SK-N-SH (cell line): Measurements from ENCODE around the gene KRTAP3-3. TPM values are rescaled to one million over a fixed set of nuclear protein-coding genes. Genes with fewer than 3 reads are reported as not detected.

Experiments used
- CTCF ChIA-PET: fragments of 300-600, 350-600 bp; formaldehyde crosslinking; extraction: SDS; loops from one replicate; lab custom pipeline; 2021; lab: Yijun Ruan, JAX
- POLR2A ChIA-PET: fragments of 350-600 bp; sonication (Branson Sonifier 250); formaldehyde crosslinking; extraction: SDS; loops from one replicate; lab custom pipeline; 2020; ENCODE audit warnings: antibody characterized with exemption, inconsistent platforms; lab: Yijun Ruan, JAX
- DNase-seq: peaks from one replicate; pipeline ENCODE4 v3.0.0; 2012
- H2AFZ ChIP-seq: fragments of 200-600 bp; sonication (generic); 2 replicates; pipeline ENCODE4 v1.8.1; 2016; ENCODE audit warnings: antibody characterized with exemption, mild to moderate bottlenecking, low read depth
- H3F3A ChIP-seq: fragments of 200-600 bp; sonication (generic); replicated peaks from 2 replicates; pipeline ENCODE3; 2016; ENCODE audit warnings: antibody characterized with exemption, mild to moderate bottlenecking; ENCODE audit not compliant: insufficient read depth
- H3K27ac ChIP-seq, 2 experiments: fragments of 200-500 bp in 1 of 2; fragments of 200-600 bp in 1 of 2; sonication (Bioruptor generic) in 1 of 2; sonication (generic), shearing (Covaris generic) in 1 of 2; 2 replicates each; pipeline versions ENCODE4 v1.5.1 to v1.6.1; 2014 to 2016; ENCODE audit warnings: low read depth in 2 of 2, inconsistent platforms in 1 of 2, low read length in 1 of 2, mild to moderate bottlenecking in 1 of 2, mixed read lengths in 1 of 2
- H3K27me3 ChIP-seq: fragments of 200-600 bp; sonication (generic), shearing (Covaris generic); 2 replicates; pipeline ENCODE4 v1.6.1; 2016; ENCODE audit warnings: mixed run types; ENCODE audit not compliant: insufficient read depth
- H3K36me3 ChIP-seq, 2 experiments: fragments of 200-500 bp in 1 of 2; fragments of 200-600 bp in 1 of 2; sonication (Bioruptor generic) in 1 of 2; sonication (generic) in 1 of 2; replicated peaks in 1 of 2; 2 replicates each; pipeline versions ENCODE3 to v1.5.1; 2014 to 2016; ENCODE audit warnings: low read length in 1 of 2, mild to moderate bottlenecking in 1 of 2; ENCODE audit not compliant: insufficient read depth in 2 of 2, control insufficient read depth in 1 of 2
- H3K4me1 ChIP-seq, 2 experiments: fragments of 200-500 bp in 1 of 2; fragments of 200-600 bp in 1 of 2; sonication (Bioruptor generic) in 1 of 2; sonication (generic), shearing (Covaris generic) in 1 of 2; 2 replicates each; pipeline versions ENCODE4 v1.5.1 to v1.6.1; 2014 to 2016; ENCODE audit warnings: low read depth in 1 of 2, low read length in 1 of 2, mixed run types in 1 of 2; ENCODE audit not compliant: insufficient read depth in 2 of 2, control insufficient read depth in 1 of 2
- H3K4me2 ChIP-seq: fragments of 200-600 bp; sonication (generic), shearing (Covaris generic); 2 replicates; pipeline ENCODE4 v1.6.1; 2017; ENCODE audit warnings: mixed run types
- H3K4me3 ChIP-seq, 2 experiments: fragments of 200-500 bp in 1 of 2; fragments of 200-600 bp in 1 of 2; sonication (Bioruptor generic) in 1 of 2; sonication (generic), shearing (Covaris generic) in 1 of 2; 2 replicates each; pipeline versions ENCODE4 v1.5.1 to v1.8.1; 2014 to 2016; ENCODE audit warnings: low read depth in 2 of 2, inconsistent platforms in 1 of 2, low read length in 1 of 2, mild to moderate bottlenecking in 1 of 2, mixed read lengths in 1 of 2, moderate library complexity in 1 of 2
- H3K79me2 ChIP-seq: fragments of 200-600 bp; sonication (generic); 2 replicates; pipeline ENCODE4 v1.8.1; 2017; ENCODE audit warnings: mild to moderate bottlenecking; ENCODE audit not compliant: insufficient read depth
- H3K9ac ChIP-seq: fragments of 200-600 bp; sonication (generic); 2 replicates; pipeline ENCODE4 v1.6.1; 2017; ENCODE audit warnings: mixed run types
- H3K9me2 ChIP-seq: fragments of 200-600 bp; sonication (generic); 2 replicates; pipeline ENCODE4 v1.6.1; 2017; ENCODE audit warnings: mixed run types
- H3K9me3 ChIP-seq: fragments of 200-600 bp; sonication (generic); 2 replicates; pipeline ENCODE4 v1.6.1; 2017; ENCODE audit warnings: mixed run types, mild to moderate bottlenecking, moderate library complexity
- H4K20me1 ChIP-seq: fragments of 200-600 bp; sonication (generic); 2 replicates; pipeline ENCODE4 v1.6.1; 2017; ENCODE audit warnings: mild to moderate bottlenecking, mixed run types; ENCODE audit not compliant: insufficient read depth
- CHD2 ChIP-seq: fragments of 150-350 bp; IDR thresholded peaks from 2 replicates; pipeline ENCODE4 v1.6.1; 2018; ENCODE audit warnings: low read length; ENCODE audit not compliant: partially characterized antibody
- ELF1 ChIP-seq: IDR thresholded peaks from 2 replicates; pipeline ENCODE4 v1.4.0; 2012
- EP300 ChIP-seq, 2 experiments: IDR thresholded peaks; 2 replicates each; pipeline versions ENCODE4 v1.4.0 to v1.6.1; 2012; ENCODE audit warnings: borderline replicate concordance in 1 of 2, low read depth in 1 of 2, low read length in 1 of 2
- FOXM1 ChIP-seq: IDR thresholded peaks from 2 replicates; pipeline ENCODE4 v1.4.0; 2012; ENCODE audit warnings: low read depth, mild to moderate bottlenecking
- GABPA ChIP-seq: IDR thresholded peaks from 2 replicates; pipeline ENCODE4 v1.4.0; 2012; ENCODE audit warnings: low read depth, mild to moderate bottlenecking
- GATA2 ChIP-seq: sonication (generic); formaldehyde crosslinking; IDR thresholded peaks from 2 replicates; pipeline ENCODE4 v1.5.0; 2020; ENCODE audit warnings: mild to moderate bottlenecking, missing genetic modification reagents
- MXI1 ChIP-seq: IDR thresholded peaks from 2 replicates; pipeline ENCODE4 v1.6.1; 2012; ENCODE audit warnings: mild to moderate bottlenecking, low read depth, low read length, improper control_type of control experiment
- NFIC ChIP-seq: IDR thresholded peaks from 2 replicates; pipeline ENCODE4 v1.4.0; 2012; ENCODE audit warnings: borderline replicate concordance
- NRF1 ChIP-seq: IDR thresholded peaks from 2 replicates; pipeline ENCODE4 v1.6.1; 2012; ENCODE audit warnings: low read depth, mild to moderate bottlenecking, low read length
- POLR2AphosphoS5 ChIP-seq: IDR thresholded peaks from 2 replicates; pipeline ENCODE4 v1.6.1; 2012; ENCODE audit warnings: low read depth, low read length
- REST ChIP-seq: IDR thresholded peaks from 2 replicates; pipeline ENCODE4 v1.6.1; 2012; ENCODE audit warnings: mild to moderate bottlenecking, low read depth, low read length, moderate library complexity
- RFX5 ChIP-seq: IDR thresholded peaks from 2 replicates; pipeline ENCODE4 v1.6.1; 2012; ENCODE audit warnings: mild to moderate bottlenecking, improper control_type of control experiment, low read length
- RXRA ChIP-seq: IDR thresholded peaks from 2 replicates; pipeline ENCODE4 v1.4.0; 2012; ENCODE audit warnings: low read depth, mild to moderate bottlenecking, borderline replicate concordance
- SIN3A ChIP-seq: IDR thresholded peaks from 2 replicates; pipeline ENCODE4 v1.6.1; 2012; ENCODE audit warnings: low read depth, mild to moderate bottlenecking, low read length, moderate library complexity, borderline replicate concordance
- TCF12 ChIP-seq: IDR thresholded peaks from 2 replicates; pipeline ENCODE4 v1.4.0; 2012
- YY1 ChIP-seq: IDR thresholded peaks from 2 replicates; pipeline ENCODE4 v1.4.0; 2012; ENCODE audit warnings: low read depth, mild to moderate bottlenecking
- ZBTB33 ChIP-seq: IDR thresholded peaks from 2 replicates; pipeline ENCODE4 v1.4.0; 2012; ENCODE audit warnings: low read depth, borderline replicate concordance
- WGBS: methylation state at CpG from one replicate; pipeline ENCODE4 v1.1.6; 2017; ENCODE audit warnings: low lambda C conversion rate; 5-methylcytosine and 5-hydroxymethylcytosine counted together
- polyA plus RNA-seq, 3 experiments: library from polyadenylated mRNA; depleted of rRNA; stranded (reverse); fragments of >200 nt; gene quantifications; 2 replicates each; pipeline ENCODE4 v1.2.3, GENCODE V29; 2012
- TF ChIP-seq, protein P1 (sequence below): IDR thresholded peaks from 2 replicates; pipeline ENCODE4; 2012
- TF ChIP-seq, protein P2 (sequence below): fragments of 200-600 bp; sonication (generic); IDR thresholded peaks from 2 replicates; pipeline ENCODE4 v1.6.1; 2017; ENCODE audit warnings: antibody characterized with exemption, mild to moderate bottlenecking, moderate library complexity

KRTAP3-3 gene
- polyA plus RNA-seq, 1 of the 3 experiments (the other 2 are of a cell fraction): not detected

DNA sequence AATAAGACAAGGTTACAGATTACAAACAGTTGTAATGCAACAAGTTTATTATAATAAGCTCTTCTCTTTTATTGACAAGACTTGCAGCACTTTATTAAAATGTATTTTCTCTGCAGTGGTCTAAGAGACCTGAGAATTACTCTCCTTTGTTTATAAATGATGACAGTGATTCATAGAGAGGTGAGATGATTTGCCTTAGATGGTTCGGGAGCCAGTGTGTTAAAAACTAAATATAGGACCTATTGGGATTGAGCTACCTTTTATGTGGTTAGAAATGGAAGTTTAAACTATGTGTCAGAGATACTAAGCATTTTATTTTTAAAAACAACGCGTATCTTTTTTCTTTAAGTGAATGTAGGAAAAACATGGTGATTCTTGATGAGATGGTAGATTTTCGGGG is 2.9 kb upstream of the KRTAP3-3 start (continued):
- TF ChIP-seq REST (no peak), CHD2 (no peak), GABPA (no peak), YY1 (no peak), TCF12 (no peak), EP300 (IDR thresholded peaks at IDR 0.05; ENCODE audit: borderline replicate concordance in 1 of 2, low read depth in 1 of 2, low read length in 1 of 2) (no peak)
- TF ChIP-seq, protein P1, sequence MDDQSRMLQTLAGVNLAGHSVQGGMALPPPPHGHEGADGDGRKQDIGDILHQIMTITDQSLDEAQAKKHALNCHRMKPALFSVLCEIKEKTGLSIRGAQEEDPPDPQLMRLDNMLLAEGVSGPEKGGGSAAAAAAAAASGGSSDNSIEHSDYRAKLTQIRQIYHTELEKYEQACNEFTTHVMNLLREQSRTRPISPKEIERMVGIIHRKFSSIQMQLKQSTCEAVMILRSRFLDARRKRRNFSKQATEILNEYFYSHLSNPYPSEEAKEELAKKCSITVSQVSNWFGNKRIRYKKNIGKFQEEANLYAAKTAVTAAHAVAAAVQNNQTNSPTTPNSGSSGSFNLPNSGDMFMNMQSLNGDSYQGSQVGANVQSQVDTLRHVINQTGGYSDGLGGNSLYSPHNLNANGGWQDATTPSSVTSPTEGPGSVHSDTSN: no peak

- no peak overlapping the region for H3K9ac ChIP-seq
- CTCF ChIA-PET: interaction anchor here (1.2 kb wide), 1 partner anchor 554 kb away, joined by 3 read pairs; no protein-coding TSS in a partner anchor
- POLR2A ChIA-PET: no interaction called here
- TF ChIP-seq CHD2: no peak
- no peak for TF ChIP-seq FOXM1
- no peak for TF ChIP-seq NRF1
- no peak for TF ChIP-seq SIN3A
- TF ChIP-seq, protein P2, sequence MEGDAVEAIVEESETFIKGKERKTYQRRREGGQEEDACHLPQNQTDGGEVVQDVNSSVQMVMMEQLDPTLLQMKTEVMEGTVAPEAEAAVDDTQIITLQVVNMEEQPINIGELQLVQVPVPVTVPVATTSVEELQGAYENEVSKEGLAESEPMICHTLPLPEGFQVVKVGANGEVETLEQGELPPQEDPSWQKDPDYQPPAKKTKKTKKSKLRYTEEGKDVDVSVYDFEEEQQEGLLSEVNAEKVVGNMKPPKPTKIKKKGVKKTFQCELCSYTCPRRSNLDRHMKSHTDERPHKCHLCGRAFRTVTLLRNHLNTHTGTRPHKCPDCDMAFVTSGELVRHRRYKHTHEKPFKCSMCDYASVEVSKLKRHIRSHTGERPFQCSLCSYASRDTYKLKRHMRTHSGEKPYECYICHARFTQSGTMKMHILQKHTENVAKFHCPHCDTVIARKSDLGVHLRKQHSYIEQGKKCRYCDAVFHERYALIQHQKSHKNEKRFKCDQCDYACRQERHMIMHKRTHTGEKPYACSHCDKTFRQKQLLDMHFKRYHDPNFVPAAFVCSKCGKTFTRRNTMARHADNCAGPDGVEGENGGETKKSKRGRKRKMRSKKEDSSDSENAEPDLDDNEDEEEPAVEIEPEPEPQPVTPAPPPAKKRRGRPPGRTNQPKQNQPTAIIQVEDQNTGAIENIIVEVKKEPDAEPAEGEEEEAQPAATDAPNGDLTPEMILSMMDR: no peak
- TF ChIP-seq MXI1: no peak
- no peak for TF ChIP-seq POLR2AphosphoS5
- TF ChIP-seq RFX5: no peak
- TF ChIP-seq ZBTB33: no peak
- no peak for TF ChIP-seq ELF1
- no peak for TF ChIP-seq GATA2 (CRISPR knock-in tag)
- TF ChIP-seq NFIC: no peak
- no peak for TF ChIP-seq RXRA
- TF ChIP-seq REST: no peak
Measured at GRCh38 chr17:40995116-40995515, 1.2 kb upstream of the KRTAP3-3 start.

More at GRCh38 chr17:40995116-40995515, 1.2 kb upstream of the KRTAP3-3 start:
- peaks cover 39% of the 10 kb centered on the region for H3K27me3 ChIP-seq
- no peaks in the 10 kb centered on the region for H3K36me3 ChIP-seq
- no peaks in the 10 kb centered on the region for H3F3A ChIP-seq
- no peaks in the 10 kb centered on the region for H3K9me2 ChIP-seq
- no peaks in the 10 kb centered on the region for H3K9me3 ChIP-seq
- no peak overlapping the region for H3K4me3 ChIP-seq
- 9% methylated on average over 1 of the region's 1 CpG for WGBS
- H3K4me1 ChIP-seq: no peaks in the 10 kb centered on the region
- H3K79me2 ChIP-seq: no peaks in the 10 kb centered on the region
- no peak for DNase-seq
- no peaks in the 10 kb centered on the region for H4K20me1 ChIP-seq
- H3K27ac ChIP-seq: no peak overlapping the region
- H3K4me2 ChIP-seq: no peak overlapping the region
- H2AFZ ChIP-seq: no peak overlapping the region
